BJ (cell line): ENCODE data around the gene HIVEP2. TPM values are rescaled to one million over a fixed set of nuclear protein-coding genes. Genes with fewer than 3 reads are reported as not detected.

Experiments used
- CTCF ChIA-PET: fragments of 350-600 bp; formaldehyde crosslinking; extraction: SDS; loops from one replicate; lab custom pipeline; 2021; ENCODE audit warnings: antibody characterized with exemption, inconsistent platforms; lab: Yijun Ruan, JAX
- POLR2A ChIA-PET: fragments of 300-600 bp; sonication (Branson Sonifier 250); formaldehyde crosslinking; extraction: SDS; loops from one replicate; lab custom pipeline; 2021; ENCODE audit warnings: antibody characterized with exemption; lab: Charles Lee
- DNase-seq: peaks from one replicate; pipeline ENCODE4 v3.0.0-alpha.2; 2011; ENCODE audit warnings: low read depth
- H3K27me3 ChIP-seq: 2 replicates; pipeline ENCODE4 v1.6.0; 2011; ENCODE audit warnings: low read length; ENCODE audit not compliant: control insufficient read depth, insufficient read depth
- H3K36me3 ChIP-seq: 2 replicates; pipeline ENCODE4 v1.5.1; 2011; ENCODE audit warnings: low read length; ENCODE audit not compliant: control insufficient read depth, insufficient read depth
- H3K4me3 ChIP-seq: 2 replicates; pipeline ENCODE4 v1.5.1; 2011; ENCODE audit warnings: low read depth, mild to moderate bottlenecking, control low read depth, low read length
- polyA plus RNA-seq: library from polyadenylated mRNA; depleted of rRNA; stranded (reverse); fragments of >200 nt; gene quantifications from 2 replicates; pipeline ENCODE4 v1.2.3, GENCODE V29; 2011
- TF ChIP-seq, protein P1 (sequence below): IDR thresholded peaks from 2 replicates; pipeline ENCODE4 v1.5.1; 2011; ENCODE audit warnings: low read depth, mild to moderate bottlenecking, control low read depth, inconsistent platforms, low read length, moderate library complexity; ENCODE audit not compliant: insufficient read depth

The HIVEP2 gene
- polyA plus RNA-seq, 1 experiment = 3.7 TPM

DNA sequence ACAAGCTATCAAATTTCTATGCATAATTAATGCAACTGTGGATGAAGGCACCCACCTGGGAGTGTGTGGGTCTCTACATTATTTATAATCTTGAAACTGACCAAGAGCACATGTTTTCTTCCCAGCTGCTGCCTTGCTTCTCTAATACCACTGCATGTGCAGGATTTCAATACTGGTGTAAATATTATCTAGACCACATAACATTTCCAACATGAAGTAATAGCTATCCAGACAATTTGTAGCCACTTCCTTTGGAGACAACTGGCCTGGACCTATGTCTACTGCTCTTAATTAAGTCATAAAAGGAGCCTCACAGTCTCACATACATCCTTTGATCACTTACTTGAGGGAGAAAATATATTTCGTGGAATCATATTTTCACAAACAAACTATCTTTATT, 180.7 kb downstream of the HIVEP2 start:
- TF ChIP-seq, protein P1, sequence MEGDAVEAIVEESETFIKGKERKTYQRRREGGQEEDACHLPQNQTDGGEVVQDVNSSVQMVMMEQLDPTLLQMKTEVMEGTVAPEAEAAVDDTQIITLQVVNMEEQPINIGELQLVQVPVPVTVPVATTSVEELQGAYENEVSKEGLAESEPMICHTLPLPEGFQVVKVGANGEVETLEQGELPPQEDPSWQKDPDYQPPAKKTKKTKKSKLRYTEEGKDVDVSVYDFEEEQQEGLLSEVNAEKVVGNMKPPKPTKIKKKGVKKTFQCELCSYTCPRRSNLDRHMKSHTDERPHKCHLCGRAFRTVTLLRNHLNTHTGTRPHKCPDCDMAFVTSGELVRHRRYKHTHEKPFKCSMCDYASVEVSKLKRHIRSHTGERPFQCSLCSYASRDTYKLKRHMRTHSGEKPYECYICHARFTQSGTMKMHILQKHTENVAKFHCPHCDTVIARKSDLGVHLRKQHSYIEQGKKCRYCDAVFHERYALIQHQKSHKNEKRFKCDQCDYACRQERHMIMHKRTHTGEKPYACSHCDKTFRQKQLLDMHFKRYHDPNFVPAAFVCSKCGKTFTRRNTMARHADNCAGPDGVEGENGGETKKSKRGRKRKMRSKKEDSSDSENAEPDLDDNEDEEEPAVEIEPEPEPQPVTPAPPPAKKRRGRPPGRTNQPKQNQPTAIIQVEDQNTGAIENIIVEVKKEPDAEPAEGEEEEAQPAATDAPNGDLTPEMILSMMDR = no peak
- CTCF ChIA-PET = no interaction called here

DNA sequence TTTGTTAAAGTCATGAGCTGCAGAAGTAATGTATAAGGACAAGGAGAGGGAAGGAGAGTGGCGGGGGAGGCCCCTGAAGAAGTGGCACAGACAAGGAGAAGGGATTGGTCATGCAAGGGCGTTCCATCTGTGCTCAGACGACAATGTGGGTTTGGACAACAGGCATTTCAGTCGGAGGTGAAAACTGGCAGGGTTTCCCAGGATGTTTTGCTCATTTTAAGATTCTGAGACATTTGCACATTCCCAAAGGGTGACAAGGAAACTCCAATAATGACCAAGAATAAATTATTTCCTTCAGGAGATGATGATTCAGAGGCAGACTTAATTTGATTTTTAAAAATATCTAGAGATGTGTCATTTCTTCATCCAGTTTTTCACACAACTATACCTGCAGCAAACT, 181.8 kb downstream of the HIVEP2 start:
- ChIA-PET POLR2A (no interaction called here), CTCF (no interaction called here)
- DNase-seq = no peak

More for the DNA sequence above, 180.7 kb downstream of the HIVEP2 start:
- no peak for DNase-seq
- Histone ChIP-seq H3K4me3 (no peak overlapping the region), H3K27me3 (no peaks in the 10 kb centered on the region), H3K36me3 (peaks cover 1% of the 10 kb centered on the region)
- POLR2A ChIA-PET = no interaction called here

DNA sequence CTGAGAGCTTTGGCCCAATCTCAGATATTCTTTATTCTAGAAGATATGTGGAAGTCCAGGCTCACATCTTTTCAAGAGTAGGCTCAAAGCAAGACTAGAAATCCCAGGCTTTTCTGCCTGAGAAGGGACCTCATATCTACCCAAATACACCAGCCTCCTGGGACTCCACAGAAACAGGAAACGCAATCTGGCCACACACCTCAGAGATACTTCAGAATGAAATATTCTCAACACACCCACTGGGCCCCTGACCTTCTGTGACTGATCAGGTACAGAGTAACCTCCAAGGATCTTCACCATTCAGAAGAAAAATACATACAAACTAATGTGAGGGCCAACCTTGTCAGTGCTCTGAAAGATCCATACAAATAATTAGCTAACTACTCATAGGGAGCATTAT, 183.2 kb downstream of the HIVEP2 start:
- ChIA-PET CTCF (no interaction called here), POLR2A (no interaction called here)

More for the DNA sequence above, 181.8 kb downstream of the HIVEP2 start:
- Histone ChIP-seq H3K4me3 (no peak overlapping the region), H3K27me3 (no peaks in the 10 kb centered on the region), H3K36me3 (no peaks in the 10 kb centered on the region; the same call in none of the 2 replicates)
- TF ChIP-seq, protein P1 = no peak

DNA sequence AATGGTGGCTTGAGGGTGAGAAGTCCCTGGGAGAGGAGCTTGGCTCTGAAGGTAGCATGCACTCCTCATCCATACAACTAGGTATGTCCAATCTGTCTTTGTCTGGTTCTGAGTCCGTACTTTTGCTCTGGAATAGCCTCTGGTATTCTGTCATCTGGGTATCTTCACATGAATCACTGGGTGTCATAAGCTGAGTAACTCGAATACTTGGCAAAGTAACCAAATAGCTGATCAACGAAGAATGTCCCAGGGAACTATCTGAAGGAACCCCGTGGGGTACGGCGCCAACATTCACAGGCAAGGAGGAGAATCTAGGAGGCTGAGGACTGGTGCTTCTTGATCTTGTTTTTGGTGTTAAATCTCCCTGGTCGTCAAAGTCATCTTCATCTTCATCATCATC, 184.8 kb downstream of the HIVEP2 start:
- TF ChIP-seq, protein P1 = no peak
- DNase-seq = no peak
- ChIA-PET POLR2A (no interaction called here), CTCF (interaction anchor here (0.6 kb wide), 1 partner anchor 520 kb away, joined by 3 read pairs; no protein-coding TSS in a partner anchor)
- Histone ChIP-seq H3K27me3 (no peaks in the 10 kb centered on the region), H3K36me3 (no peaks in the 10 kb centered on the region; the same call in none of the 2 replicates), H3K4me3 (no peak overlapping the region)

More for the DNA sequence above, 183.2 kb downstream of the HIVEP2 start:
- TF ChIP-seq, protein P1 = no peak
- Histone ChIP-seq H3K36me3 (no peaks in the 10 kb centered on the region; the same call in none of the 2 replicates), H3K4me3 (no peak overlapping the region), H3K27me3 (no peaks in the 10 kb centered on the region)
- no peak for DNase-seq

DNA sequence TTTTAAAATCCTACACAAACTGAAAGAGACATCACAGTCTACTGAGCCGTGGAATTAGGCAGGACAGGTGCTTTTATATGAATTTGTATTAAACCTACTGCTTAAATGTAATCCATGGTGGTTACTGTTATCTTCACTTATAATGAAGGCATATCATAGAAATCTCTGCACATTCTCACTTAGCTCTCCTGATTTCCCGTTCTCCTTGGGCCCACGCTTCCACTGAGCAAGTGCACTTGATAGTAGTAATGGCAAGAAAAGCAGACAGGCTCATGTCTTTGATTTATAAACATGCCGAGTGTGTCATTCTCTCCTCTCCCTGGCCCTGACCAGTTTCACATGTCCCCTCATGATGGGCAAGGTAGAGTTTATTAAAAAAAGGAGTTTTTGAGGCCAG, 186.3 kb downstream of the HIVEP2 start:
- CTCF ChIA-PET = no interaction called here
- H3K27me3 ChIP-seq = no peaks in the 10 kb centered on the region
- POLR2A ChIA-PET = no interaction called here
- H3K4me3 ChIP-seq = no peak overlapping the region
- DNase-seq = no peak
- no peaks in the 10 kb centered on the region; the same call in 1 of the 2 replicates for H3K36me3 ChIP-seq
- TF ChIP-seq, protein P1 = no peak
